GM12873 (cell line): Measurements from ENCODE around the gene KMT2E.

Source experiments
- CTCF ChIP-seq: IDR thresholded peaks from 2 replicates; pipeline ENCODE4 v1.5.1; 2012; ENCODE audit warnings: low read depth, mild to moderate bottlenecking, moderate library complexity, low read length, control low read depth; ENCODE audit not compliant: insufficient read depth; ENCODE audit errors: missing control alignments

KMT2E gene

GRCh38 chr7:105126436-105126975 lies 112.5 kb downstream of the KMT2E start:
- TF ChIP-seq CTCF = no peak

- no peak for TF ChIP-seq CTCF
Measured at GRCh38 chr7:105127179-105127578, 113.2 kb downstream of the KMT2E start.

GRCh38 chr7:105130048-105130447 lies 116.0 kb downstream of the KMT2E start:
- TF ChIP-seq CTCF = no peak

GRCh38 chr7:105130580-105130979 lies 116.6 kb downstream of the KMT2E start:
- TF ChIP-seq CTCF = no peak

GRCh38 chr7:105131033-105131656 lies 117.1 kb downstream of the KMT2E start:
- no peak for TF ChIP-seq CTCF

- no peak for TF ChIP-seq CTCF
Measured at GRCh38 chr7:105131890-105132289, 117.9 kb downstream of the KMT2E start.

GRCh38 chr7:105132335-105132734 lies 118.3 kb downstream of the KMT2E start:
- no peak for TF ChIP-seq CTCF
